ENCODE results near the gene RBM18.

RBM18 gene

DNA sequence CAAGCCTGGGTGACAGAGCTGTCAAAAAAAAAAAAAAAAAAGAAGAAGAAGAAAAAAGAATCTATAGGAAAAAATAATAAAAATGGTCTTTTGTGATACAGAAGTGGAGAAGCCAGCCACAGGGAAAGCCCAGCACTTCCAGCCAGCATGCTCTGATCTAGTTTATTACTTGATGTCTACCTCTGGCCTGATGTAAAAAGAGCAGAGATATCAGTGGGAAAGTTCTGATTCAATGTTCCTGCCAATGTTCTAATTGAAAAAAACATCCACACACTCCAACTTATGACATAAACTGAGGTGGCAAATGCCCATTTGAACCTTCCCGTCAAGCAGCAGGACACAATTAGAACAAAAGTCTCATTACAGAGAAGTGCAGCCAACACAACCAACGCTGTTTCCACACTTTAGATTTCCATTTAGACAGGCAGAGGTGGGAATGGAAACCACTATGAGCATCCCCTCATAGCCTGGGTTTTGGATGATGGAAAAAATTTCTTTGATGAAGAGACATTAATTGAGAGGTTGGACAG, 5.7 kb downstream of the RBM18 start:
- FAIRE-seq (no peak), DNase-seq (ENCODE audit: low spot score) (no peak)

DNA sequence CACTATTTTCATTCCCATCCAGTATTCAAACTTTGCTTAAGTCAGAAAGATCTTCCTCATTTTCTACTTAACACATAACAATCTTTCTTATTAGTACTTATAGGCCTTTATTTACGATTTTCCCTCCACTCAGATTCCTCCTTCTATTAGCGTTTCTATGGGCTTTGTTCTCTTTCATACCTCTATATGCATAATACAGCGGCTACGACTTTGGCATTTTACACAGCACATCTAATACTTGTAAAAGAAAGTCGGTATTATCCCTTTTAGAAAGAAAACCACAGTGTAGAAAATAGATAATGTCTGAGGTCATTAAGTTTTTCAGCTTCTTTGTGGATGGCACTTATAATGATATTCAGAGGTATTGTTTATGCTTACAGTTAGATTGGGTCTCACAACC, 8.4 kb downstream of the RBM18 start:
- FAIRE-seq, result no peak

DNA sequence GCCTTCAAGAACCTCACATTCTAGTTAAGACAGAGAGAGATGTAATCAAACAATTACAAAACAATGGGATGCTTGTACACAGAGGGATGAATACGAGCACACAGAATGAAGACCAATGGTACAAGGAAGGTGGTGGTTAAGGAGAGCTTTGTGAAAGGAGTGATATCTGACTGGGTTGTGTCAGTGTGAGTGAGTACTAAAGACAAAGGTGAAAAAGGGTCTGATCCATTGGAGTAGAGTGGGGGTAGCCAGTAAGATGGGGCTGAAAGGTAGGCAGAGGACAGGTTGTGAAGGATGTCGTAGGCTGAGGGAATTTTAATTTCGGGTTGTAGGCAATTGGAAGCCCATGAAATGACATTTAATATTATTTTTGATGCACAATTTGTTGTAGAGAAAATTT, 9.9 kb downstream of the RBM18 start:
- no peak for FAIRE-seq

More for the DNA sequence above, 8.4 kb downstream of the RBM18 start:
- no peak for DNase-seq (ENCODE audit: low spot score)

DNA sequence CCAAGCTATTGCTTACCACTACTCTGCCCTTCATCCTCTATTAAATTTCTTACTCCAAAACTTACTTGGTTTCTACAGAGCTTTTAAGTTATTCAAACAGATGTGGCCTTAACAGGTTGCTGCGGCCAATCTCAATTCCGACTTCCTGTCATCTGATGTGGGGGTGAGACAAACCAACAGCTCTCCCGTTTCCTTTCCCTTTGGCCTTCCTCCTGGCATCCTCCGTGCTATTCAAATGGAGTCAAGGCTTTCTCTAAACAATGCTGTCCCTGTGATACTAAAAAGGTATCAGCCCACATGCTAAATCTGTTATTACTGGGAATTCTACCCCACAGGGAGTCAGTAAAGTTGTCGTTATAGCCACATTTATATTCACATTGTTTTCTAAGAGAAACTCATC, 11.8 kb downstream of the RBM18 start:
- DNase-seq (ENCODE audit: low spot score) (no peak), FAIRE-seq (no peak)

More for the DNA sequence above, 9.9 kb downstream of the RBM18 start:
- no peak for DNase-seq (ENCODE audit: low spot score)

DNA sequence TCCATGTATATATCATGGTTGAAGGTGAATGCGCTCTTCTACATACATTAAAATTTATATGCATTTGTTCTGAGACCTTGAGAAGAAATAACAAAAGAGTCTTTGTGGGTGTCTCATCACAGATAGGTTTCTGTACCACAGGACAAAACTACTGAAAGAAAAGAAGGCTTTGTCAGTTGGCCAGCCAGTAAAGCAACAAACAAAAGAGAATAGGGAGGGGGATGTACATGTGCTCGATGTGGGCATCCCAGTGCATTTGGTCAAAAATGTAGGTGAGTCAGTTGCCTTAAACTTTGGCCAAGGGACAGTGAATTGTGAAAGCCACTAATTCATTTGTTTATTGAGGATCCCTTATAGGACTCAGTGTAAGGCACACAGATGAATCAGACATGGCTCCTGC, 13.3 kb downstream of the RBM18 start:
- FAIRE-seq, result no peak
- DNase-seq (ENCODE audit: low spot score), result no peak

DNA sequence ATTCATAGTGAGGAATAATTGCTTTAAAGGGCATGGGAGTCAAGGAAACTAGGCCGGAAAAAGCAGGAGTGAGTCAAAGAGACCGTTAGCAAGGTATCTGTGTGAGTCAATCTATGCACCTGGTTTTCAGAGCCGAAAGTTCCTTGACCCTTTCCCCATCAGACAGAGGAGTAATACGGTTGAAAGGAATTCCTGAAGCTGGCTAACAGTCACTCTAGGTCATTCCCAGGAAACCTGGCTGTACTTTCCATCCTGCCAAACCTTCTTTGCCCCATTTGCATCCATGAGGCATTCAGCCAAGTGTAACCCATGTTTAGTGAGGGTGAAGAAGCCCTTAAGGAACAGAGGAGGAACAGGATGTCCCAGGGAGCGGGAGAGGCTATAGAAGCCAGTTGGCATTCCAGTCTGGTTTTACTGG, 16.2 kb downstream of the RBM18 start:
- DNase-seq (ENCODE audit: low spot score) (no peak), FAIRE-seq (no peak)

DNA sequence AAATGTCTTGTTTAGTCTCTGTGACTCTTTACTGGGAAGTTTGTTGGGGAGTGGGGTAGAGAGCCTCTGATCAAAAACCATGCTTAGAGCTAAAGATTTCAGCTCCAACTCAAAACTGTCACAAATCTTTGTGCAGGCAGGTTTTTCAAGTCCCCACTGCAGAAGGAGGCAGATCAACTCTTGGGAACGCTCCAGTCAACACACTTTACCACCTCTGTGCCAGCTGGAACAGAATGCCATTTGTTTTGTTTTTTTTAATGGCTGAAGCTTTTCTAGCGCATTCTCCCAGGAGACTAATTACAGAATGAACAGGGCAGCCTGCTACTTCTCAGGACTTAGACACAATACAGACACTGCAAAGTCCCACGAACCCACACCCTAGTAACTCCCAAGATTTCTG, 18.0 kb downstream of the RBM18 start:
- DNase-seq (ENCODE audit: low spot score) (no peak), FAIRE-seq (no peak)

DNA sequence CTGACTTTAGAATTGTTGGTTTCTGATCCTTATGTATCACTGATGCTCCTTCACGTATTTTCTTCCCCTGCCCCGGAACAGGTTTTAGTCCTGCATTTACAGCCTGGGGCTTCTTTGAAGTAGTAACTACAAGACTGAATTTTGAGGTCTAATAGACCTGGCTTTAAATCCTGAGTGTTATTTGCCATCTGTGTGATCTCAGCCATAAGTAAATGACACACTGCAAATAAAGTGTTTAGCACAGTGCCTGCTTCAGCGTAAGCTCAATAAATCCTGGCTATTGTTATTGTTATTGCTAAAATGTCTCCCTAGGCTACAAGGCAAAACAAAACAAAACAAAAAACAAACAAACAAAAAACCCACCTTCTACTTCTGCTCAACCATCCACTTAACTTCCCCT, 20.3 kb downstream of the RBM18 start:
- no peak for DNase-seq (ENCODE audit: low spot score)
- no peak for FAIRE-seq

DNA sequence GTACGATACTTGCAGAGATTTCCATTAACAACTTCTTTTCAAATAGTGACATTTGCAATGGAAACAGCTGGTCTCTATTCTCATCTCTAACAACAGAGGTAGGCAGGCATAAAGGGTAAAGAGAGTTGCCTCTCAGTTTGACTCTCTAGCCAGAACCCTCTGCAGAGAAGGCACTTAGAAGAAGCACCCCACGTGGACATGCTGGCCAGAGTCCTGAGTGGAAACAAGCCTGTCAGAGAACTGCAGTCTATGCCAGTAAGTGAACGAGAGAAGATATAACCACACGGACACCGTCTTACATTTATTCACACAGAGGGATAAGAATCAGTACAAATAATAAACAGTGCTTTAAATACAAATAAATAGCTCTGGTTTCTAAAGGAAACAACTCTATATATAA, 24.9 kb downstream of the RBM18 start:
- DNase-seq (ENCODE audit: low spot score) (no peak), FAIRE-seq (no peak)

DNA sequence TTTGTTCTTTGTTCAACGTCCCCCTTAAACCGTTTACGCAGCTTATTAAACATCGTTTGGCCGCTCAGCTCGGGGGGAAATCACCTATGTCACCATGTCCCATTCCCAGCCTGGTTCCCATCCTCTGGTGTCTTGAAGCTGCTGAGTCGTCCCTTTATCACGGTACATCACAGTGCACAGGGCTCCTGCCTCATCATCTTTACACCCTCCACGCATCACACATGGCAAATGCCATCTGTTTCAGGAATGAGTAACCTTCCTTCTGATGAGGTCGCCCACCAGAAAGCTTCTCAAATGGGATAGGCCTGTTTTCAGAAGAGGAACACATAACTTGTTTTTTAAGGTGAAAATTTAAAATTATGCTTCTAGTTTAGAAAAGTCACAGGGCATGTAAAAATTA, 28.0 kb downstream of the RBM18 start:
- FAIRE-seq, result no peak
- DNase-seq (ENCODE audit: low spot score), result no peak

DNA sequence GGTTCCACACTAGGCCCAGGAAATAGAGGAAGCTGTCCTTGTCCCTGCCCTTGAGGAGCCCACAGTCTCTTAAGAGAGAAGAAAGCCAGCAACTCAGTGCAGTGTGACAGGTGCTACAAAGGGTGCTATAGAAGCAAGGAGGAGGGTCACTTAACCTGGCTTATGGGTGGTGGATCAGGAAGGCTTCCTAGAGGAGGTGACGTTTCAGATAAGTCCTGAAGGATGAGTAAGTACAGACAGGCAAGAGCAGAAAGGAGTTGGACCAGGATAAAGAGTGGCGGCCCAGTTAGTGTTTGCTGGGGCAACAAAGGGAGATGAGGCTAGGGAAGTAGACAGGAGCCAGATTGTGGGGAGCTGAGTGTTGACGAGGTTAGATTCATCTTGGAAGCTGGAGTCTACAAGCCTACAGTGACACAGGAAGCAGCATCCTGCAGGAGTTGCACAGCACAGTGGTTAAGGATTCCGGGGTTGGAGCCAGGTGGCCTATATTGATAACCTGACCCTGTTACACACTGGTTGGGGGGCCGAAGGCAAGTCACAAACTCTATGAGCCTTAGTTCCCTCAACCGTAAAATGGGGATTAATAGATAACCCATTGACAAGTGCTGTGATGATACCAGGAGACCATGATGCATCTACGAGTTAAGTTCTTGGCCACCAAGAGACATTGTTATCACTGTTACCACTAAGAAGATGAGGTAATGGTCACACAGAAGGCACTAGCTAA, 30.5 kb downstream of the RBM18 start:
- no peak for DNase-seq (ENCODE audit: low spot score)
- FAIRE-seq, result no peak

DNA sequence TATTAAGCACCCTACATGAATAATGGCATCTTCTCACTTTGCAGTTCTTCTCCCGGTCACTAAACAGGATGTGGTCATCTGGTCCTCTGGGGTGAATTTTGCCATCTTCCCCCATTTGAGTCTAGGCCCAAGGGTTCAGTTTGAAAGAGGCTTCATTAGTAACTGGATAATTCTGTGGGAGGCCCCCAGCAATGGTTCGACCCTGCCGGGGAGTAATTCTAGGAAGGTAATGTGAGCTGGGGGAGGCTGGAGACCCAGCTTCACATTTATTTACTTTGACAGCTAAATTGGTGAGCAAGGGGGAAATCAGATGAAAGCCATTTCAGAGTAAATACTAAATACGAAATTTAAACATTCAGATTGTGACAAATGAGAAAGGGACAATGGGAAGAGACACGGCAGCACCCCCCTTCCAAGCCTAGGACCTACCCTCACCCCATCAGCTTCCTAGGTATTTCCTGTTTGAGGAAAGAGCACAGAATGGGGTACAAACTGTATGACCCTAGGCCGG, 31.8 kb downstream of the RBM18 start:
- DNase-seq (ENCODE audit: low spot score), result no peak
- FAIRE-seq, result no peak

DNA sequence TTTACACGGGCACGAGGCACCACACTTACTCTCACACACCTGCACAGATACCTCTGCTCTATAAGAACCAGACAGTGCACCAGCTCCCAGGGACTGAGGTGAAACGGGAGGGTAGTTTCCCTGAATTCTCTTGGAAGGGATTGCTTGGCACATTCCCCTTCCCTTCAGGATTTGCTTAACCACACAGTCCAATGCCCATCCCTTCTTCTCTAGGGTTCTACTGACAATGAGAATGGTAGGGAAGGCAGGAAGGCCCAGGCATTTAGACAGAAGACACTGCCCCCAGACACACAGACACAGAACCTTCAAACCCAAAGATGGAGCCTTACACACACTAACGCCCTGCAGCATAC, 35.2 kb downstream of the RBM18 start:
- DNase-seq (ENCODE audit: low spot score) (no peak), FAIRE-seq (no peak)

DNA sequence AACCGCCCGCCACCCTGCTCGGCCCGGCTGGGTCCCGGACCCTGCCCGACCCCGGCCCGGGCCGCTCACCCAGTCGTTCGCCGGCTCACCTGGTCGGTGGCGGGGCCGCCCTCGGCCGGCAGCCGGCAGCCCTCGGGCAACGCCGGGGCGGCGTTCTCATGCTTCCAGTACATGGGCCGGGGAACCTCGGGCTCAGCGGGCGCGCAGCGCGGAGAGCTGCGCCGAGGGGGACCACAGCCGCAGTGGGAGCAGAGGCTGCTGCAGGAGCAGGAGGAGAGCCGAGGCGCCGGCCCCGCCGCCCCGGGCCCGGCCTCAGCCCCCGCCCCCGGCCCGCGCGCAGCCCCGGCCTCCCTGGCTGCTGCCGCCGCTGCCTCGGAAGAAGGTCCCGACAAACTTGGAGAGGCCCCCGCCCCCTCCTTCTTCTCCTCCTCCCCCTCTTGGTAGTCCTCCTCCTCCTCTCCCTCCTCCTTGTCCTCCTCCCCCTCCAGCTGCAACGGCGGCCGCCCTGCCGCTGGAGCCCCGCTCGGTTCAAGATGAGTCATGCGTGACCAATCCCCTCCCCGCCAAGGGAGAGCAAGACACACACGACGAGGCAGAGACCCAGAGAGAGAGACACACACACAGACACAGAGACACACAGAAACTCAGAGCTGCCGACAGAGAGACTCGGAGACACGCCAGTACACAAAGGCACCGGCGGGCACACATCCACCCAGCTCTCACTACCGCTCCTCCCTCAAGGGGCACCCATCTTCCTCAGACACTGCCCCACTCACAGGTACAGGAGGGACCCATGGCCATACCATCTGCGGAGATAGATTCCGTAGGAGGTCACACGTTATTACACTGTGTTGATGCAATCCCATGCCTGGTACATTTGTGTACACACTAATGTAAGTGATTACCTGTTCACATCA, 35.8 kb downstream of the RBM18 start, which contains the start of gene LHX6:
Gene LHX6, minus strand, starts transcription at position 390 of the 917 bp plus-strand sequence. Its CDS starts 217 bp downstream, at position 173.
- FAIRE-seq, result no peak
- DNase-seq (ENCODE audit: low spot score), result peak; percentile 16

DNA sequence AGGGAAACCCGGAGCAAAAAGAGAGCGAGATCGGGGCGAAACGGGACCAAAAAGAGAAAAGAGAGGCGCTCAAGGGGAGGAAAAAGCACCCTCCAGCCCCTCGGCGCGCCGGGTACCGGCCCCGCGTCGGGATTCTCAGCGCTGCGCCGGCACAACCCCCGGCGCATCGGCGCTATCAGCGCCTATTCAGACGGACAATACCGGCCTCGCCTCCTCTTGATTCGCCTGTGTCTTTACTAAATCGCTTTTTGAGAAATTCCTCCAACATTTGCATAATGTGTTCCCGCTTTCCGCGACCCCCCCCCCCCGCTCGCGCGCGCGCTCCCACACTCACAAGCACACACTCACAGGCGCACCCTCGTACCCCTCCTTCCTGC, 36.5 kb downstream of the RBM18 start:
- FAIRE-seq (no peak), DNase-seq (ENCODE audit: low spot score) (no peak)

DNA sequence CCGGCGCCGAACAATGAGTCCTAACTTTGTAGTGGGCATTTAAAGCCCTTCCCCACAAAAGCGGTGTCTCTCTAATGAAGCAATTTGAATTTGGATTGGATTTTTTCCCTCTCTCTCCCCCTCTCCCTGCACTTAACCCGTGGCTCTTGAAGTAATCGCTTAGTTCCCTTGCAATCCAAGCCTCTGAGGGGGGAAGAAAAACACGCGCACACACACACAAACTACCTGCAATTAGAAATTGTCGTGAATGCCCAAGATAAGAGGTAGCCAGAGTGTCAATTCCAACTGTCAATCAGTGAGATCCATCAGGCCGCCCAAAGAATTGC, 37.1 kb downstream of the RBM18 start:
- FAIRE-seq (no peak), DNase-seq (ENCODE audit: low spot score) (no peak)

DNA sequence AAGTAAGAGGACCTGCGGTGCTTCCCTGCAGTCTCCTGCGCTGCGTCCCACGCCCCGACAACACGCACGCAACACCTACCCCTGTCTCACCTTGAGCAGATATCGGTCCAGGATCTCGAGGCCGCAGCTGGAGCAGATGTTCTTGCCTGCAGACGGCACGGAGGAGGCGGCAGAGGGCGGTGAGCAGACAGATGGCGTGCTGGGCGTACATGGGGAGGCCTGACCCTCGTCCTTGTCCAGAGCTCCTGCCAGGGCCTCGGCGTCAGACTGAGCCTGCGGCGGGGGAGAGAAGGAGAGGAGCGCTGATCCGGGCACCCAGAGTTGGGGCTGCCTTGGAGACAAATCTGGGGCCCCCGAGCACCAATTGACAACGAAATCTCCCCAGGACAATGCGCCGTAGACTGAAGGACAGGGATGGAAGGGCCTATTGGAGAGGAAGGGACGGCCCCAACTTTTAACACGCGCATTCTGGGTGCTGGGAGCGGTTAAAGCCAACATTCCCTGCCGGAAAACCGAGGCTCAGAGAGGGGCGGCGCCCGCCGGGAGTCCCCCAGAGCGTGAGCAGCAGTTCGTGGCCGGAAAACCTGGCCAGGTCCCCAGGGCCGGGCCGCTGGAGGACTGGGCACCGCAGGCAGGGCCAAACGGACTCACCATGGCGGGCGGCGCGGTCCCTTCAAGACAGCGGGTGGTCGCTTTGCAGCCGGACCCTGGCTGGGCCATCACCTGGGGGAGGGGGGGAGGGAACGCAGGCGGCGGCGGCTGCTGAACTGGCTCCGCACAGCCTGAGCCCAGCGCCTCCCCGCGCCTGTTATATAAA, 37.7 kb downstream of the RBM18 start:
- no peak for FAIRE-seq
- DNase-seq (ENCODE audit: low spot score), result no peak

DNA sequence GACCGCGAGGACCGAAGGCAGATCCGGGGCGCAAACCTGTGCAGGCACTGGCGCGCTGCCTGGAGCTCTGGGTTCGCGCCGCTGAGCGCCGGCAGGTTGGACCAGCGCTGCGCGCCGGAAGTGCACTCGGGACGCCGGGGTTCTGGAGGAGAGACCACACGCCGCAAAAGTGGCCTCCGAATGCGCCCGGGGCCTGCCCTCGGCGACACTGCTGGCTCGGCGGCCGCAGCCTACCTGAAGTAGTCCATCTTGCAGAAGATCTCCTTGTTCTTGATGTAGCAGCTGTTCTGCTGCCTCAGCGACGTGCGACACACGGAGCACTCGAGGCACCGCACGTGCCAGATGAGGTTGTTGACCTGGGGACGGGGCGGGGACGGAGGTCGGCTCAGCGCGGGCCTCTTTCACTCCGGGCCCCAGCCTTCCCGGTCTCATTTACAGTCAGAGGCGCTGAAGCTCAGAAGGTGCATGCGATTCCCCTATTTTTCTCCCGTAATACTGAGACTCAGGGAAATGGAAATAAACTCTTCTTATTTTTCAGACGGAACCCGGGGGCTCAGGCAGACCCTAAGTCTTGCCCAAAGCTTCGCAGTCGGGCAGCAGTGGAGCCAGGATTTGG, 38.4 kb downstream of the RBM18 start:
- FAIRE-seq (no peak), DNase-seq (ENCODE audit: low spot score) (no peak)

DNA sequence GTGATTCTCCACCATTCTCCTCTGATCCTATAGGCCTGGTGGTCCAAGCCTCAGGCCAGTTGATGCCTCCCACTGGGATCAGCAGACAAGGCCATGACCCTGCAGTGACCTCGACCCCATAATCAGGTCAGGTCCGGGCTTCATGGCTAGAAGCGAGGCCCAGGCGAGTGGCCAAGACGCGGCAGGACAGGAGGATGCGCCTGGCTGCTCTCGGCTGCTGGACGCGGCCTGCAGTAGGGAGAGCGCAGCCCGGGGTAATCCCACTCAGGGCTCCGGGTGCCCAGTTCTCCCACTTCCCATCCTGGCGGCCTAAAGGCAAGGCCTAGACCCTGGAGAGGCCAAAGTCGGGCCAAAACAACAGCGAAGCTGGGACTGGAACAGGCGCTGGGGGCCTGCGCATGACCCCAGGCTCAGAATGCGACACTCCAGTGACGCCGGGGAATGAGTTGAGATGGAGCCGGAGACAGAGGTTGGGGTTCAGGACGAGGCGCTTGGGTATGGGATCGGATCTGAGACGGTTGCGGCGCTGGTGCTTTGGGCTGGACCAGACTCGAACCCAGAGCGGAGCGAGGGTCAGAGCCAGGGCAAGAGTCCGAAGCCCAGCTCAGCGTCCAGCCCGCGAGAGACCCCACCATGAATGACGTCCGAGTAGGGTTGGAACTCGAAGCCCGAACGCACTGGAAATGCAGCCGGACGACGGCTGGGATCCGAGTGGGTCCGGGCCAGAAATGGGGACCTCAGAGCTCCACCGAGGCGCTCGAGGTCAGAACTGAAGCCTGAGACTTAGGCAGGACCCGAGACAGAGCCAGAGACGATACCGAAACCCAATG, 39.1 kb downstream of the RBM18 start:
- DNase-seq (ENCODE audit: low spot score) (no peak), FAIRE-seq (no peak)

DNA sequence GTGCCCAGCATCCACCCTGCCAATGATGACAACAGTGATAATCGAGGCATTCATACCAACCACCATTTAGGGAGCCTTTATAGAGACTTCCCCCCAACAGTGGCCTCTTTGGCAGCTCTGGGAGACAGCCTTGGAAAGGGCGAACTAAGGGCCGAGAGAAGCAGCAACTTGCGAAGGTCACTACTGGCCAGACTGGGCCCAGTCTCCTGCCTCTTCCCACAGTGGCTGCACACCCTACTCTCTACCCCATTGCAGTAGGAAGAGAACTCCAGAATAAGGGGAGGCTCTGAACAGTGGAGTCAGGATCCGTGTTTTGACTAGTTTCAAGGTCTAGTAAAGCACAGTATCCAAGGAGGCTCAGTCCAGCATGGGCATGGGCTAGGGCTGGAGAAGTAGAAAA, 41.2 kb downstream of the RBM18 start:
- FAIRE-seq, result no peak
- DNase-seq (ENCODE audit: low spot score), result no peak

Measured in RCC 7860 (cell line).